Fibroblast of skin of abdomen (primary cell): ENCODE measurements around the gene FAM47E.

Source experiments
- DNase-seq: peaks from one replicate; pipeline ENCODE4 v3.0.0-alpha.2; 2013

The FAM47E gene

DNA sequence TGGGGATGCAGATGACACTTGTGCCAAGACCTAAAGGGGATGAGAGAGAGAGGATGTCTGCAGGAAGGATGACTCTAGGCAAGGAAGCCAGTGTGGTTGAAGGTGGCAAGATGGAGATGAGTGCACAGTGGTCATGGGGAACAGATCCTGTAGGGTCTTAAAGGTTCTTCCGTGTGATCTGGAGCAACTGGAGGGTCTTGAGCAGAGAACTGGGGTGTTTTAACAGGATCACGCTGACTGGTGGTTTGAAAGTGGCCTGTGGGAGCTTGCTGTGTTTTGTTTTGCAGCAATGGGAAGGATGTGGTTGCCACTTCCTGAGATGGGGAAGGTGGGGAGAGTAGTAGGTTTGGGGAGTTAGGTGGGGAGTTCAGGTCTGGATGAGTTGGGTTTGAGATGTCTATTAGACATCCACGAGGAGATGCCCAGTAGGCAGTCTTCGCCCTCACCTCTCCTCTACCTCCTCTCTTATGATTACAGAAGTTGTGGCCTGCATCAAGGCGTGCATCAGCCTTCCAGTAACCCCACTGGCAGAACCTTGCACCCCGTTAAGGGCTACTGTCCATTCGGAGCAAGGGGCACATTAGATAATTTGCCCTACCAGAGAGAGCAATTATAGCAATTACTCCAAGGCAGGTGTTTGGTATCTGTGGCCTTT, 53.6 kb downstream of the FAM47E start:
- DNase-seq = no peak

- peak; percentile 64 for DNase-seq
Observed at GRCh38 chr4:76305971-76306881, 54.7 kb downstream of the FAM47E start, which contains the start of gene STBD1. Gene STBD1, plus strand, starts transcription at chr4:76306733. Its CDS starts 37 bp downstream, at chr4:76306770.

GRCh38 chr4:76306882-76307659, 55.5 kb downstream of the FAM47E start:
- DNase-seq = peak; percentile 47

- DNase-seq = no peak
Observed at GRCh38 chr4:76307660-76308014, 56.1 kb downstream of the FAM47E start.

GRCh38 chr4:76308548-76308947, 57.0 kb downstream of the FAM47E start:
- DNase-seq = no peak

DNA sequence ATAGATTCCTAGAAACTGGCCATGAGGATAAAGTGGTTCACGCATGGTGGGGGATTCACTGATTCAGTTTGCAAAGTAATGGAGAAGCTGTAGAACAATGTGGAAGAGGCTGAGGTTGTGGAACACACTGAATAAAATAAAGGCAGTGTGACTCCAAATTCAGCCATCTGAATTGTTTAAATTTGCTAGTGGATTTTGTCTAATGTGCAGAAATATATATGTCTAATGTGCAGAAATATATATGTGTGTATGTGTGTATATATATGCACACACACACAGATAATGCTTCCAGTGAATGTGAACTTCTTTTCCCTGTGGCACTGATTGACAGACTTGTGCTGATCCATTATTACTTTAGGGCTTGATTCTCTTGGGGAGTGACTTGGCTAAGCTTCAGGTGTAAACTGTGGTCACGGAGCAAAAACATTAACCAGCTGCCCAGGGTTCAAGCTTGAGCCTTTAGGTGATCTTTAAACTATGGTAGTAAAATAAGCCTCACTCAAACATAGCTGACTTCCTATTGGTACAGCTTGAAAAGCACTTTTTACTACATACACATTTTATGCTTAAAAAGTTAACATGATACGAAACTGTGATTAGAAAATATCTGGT, 58.5 kb downstream of the FAM47E start:
- no peak for DNase-seq

DNA sequence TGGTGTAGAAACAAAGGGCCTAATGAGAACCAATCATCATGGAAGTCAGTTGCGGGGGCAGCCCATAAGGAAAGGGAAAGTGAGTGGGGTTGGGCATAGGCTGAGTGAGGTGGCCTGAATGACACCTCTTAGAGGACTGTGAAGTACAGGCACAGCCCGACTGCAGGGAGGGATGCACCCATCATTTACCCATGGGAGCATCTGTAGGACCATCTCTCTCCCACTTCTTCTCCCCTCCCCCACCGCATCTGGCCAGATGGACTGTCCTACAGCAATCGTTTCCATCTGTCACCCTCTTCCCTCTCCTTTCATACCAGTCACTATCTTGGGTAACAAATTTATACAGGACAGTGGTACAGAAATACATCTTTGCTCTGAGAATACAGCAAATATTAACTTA, 59.2 kb downstream of the FAM47E start:
- no peak for DNase-seq

DNA sequence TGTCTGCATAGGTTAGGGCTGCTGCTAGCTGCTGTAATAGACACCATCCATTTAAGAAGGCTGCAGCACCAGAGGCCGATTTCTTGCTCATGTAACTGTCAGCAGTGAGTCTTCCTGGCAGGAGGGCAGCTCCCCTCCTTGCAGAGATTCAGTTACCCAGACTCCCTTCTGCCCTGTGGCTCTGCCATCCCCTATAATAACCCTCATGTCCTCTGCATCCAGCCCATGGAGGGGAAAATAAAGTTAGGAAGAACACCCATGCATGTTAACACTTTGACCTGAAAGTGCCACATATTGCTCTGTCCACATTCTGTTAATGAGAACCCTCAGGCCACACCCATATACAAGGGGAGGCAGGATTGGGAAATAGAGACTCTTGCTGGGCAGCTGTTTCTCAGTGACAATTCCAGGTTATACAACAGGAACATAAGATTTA, 60.4 kb downstream of the FAM47E start:
- DNase-seq = no peak

- no peak for DNase-seq
Observed at GRCh38 chr4:76312457-76312856, 60.9 kb downstream of the FAM47E start.

DNA sequence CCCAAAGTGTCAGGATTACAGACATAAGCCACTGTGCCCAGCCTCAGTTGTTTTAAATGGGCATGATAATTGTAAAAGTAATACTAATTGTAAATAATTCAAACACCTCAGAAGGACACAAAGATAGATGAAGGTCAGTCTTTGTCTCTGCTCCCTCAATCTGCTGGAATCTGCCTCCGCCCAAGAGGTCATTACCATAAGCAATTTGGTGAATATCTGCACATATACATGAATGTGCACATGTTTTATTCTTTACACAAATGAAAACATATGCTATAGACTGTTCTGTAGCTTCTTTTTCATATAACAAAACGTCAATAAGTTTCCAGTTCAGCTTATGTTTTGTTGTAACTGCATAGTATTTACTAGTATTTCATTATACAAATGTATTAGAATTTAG, 62.0 kb downstream of the FAM47E start:
- DNase-seq = no peak

DNA sequence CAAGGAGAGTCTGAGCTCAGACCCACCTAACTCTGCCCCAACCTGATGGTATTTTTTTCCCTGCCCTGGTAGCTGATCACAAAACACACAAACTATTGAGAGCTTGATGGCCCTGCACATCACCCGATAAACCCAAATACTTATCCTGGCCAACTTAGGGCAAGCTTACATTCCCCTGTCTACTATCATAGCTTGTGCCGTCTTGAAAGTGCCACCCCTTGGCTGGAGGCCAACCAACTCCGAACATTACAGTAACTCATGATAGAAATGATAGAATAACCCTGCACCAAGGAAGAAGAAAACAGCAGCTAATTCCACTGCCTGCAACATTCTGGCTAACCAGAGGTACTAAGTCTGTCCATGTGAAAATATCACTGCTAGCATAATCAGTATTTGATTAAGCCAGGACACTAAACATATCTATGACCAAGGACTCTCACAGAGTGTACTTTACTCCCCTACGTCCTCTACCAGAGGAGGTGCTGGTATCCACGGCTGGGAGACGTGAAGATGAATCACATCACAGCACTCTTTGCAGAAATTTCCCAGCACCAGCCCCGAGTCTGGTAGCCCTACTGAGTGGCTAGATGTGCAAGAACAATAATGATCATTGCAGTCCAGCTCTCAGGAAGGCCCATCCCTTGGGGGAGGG, 63.9 kb downstream of the FAM47E start:
- DNase-seq = no peak

- no peak for DNase-seq
Observed at GRCh38 chr4:76316131-76316530, 64.6 kb downstream of the FAM47E start.

- DNase-seq = no peak
Observed at GRCh38 chr4:76322236-76322635, 70.7 kb downstream of the FAM47E start.

DNA sequence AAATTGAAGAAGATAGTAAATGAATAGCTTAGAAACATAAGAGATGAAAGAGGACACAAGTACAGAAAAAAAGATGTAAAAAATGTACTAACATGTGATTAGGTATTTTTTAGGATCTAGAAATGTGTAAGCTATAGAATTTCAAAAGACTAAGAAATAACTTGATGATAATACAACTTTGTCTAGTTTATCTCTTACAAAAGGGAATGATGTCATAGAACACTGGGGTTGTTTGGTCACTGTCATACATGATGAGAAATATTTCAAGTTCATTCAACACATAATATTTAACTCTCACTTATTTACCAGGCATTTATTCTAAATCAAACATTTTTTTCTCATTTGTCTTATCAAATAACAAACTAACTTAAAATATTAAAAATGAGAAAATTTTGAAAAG, 73.6 kb downstream of the FAM47E start:
- no peak for DNase-seq

DNA sequence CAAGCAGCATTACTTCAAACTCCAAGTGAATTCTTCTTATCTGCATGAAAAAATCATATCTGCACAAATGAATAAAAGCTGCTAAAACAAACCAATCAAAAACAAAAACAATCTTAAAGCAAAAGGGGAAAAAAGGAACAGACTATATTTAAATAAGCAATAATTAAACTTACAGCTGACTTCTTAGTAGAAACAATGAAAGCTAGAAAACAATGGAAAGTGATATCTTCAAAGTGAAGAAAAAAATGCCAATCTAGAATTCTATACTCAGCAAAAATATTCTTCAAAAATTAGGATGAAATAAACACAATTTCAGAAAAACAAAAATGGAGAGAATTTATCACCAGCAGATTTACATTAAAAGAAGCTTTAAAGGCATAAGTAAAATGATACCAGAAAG, 75.0 kb downstream of the FAM47E start:
- DNase-seq = no peak
